Keratinocyte (primary cell): ENCODE measurements around the gene INPP5A. TPM values are rescaled to one million over a fixed set of nuclear protein-coding genes. Genes with fewer than 3 reads are reported as not detected.

Experiments used
- DNase-seq: peaks from one replicate; pipeline ENCODE4 v3.0.0-alpha.2; 2011; ENCODE audit warnings: low read depth, missing footprints, low spot score
- FAIRE-seq: peaks from 2 replicates; lab custom pipeline; 2011; peaks lifted over from hg19 to GRCh38; lab: Jason Lieb, UNC
- H2AFZ ChIP-seq: 2 replicates; pipeline ENCODE4 v1.6.0; 2012; ENCODE audit warnings: low read length, control low read depth, inconsistent platforms; ENCODE audit not compliant: control insufficient read depth
- H3K27ac ChIP-seq: 2 replicates; pipeline ENCODE4 v1.5.1; 2011; ENCODE audit warnings: low read length; ENCODE audit not compliant: control insufficient read depth, insufficient read depth
- H3K27me3 ChIP-seq: 3 replicates; pipeline ENCODE4 v1.6.0; 2011; ENCODE audit warnings: low read length; ENCODE audit not compliant: control insufficient read depth, insufficient read depth; ENCODE audit errors: extremely low read depth
- H3K36me3 ChIP-seq, 2 experiments: 2 replicates in 1 of 2; 3 replicates in 1 of 2; pipeline ENCODE4 v1.5.1; 2011; ENCODE audit warnings: low read length in 2 of 2, mild to moderate bottlenecking in 1 of 2; ENCODE audit not compliant: control insufficient read depth in 2 of 2, insufficient read depth in 2 of 2; ENCODE audit errors: extremely low read depth in 1 of 2
- H3K4me1 ChIP-seq: 3 replicates; pipeline ENCODE4 v1.5.1; 2011; ENCODE audit warnings: low read length; ENCODE audit not compliant: control insufficient read depth, insufficient read depth; ENCODE audit errors: extremely low read depth
- H3K4me2 ChIP-seq: 3 replicates; pipeline ENCODE4 v1.6.0; 2011; ENCODE audit warnings: low read depth, low read length; ENCODE audit not compliant: control insufficient read depth, insufficient read depth; ENCODE audit errors: extremely low read depth
- H3K4me3 ChIP-seq, 3 experiments: fragments of 200-600 bp in 1 of 3; sonication (generic) in 1 of 3; 2 replicates in 2 of 3; 3 replicates in 1 of 3; pipeline ENCODE4 v1.5.1; 2011 to 2016; ENCODE audit warnings: low read length in 3 of 3, mild to moderate bottlenecking in 3 of 3, control low read depth in 2 of 3, inconsistent platforms in 1 of 3, low read depth in 1 of 3, mixed read lengths in 1 of 3, mixed run types in 1 of 3, moderate library complexity in 1 of 3; ENCODE audit not compliant: control insufficient read depth in 2 of 3, insufficient read depth in 2 of 3; ENCODE audit errors: extremely low read depth in 1 of 3
- H3K79me2 ChIP-seq: 2 replicates; pipeline ENCODE4 v1.6.0; 2012; ENCODE audit warnings: low read length; ENCODE audit not compliant: control insufficient read depth, insufficient read depth
- H3K9ac ChIP-seq: 3 replicates; pipeline ENCODE4 v1.6.0; 2011; ENCODE audit warnings: low read length; ENCODE audit not compliant: control insufficient read depth, insufficient read depth; ENCODE audit errors: extremely low read depth
- H3K9me1 ChIP-seq: 3 replicates; pipeline ENCODE4 v1.6.0; 2011; ENCODE audit warnings: low read length; ENCODE audit not compliant: control insufficient read depth, insufficient read depth; ENCODE audit errors: extremely low read depth
- H3K9me3 ChIP-seq: 2 replicates; pipeline ENCODE4 v1.5.1; 2012; ENCODE audit warnings: low read depth, low read length; ENCODE audit not compliant: control insufficient read depth
- H4K20me1 ChIP-seq: 3 replicates; pipeline ENCODE4 v1.6.0; 2011; ENCODE audit warnings: low read length; ENCODE audit not compliant: control insufficient read depth, insufficient read depth; ENCODE audit errors: extremely low read depth
- EZH2 ChIP-seq: IDR thresholded peaks from one replicate; pipeline ENCODE4 v1.6.1; 2012; ENCODE audit warnings: inconsistent platforms, mild to moderate bottlenecking, low read length, moderate library complexity
- dilution Hi-C: fragments of 300-500 bp; cut with MboI; formaldehyde crosslinking; loops from one replicate; pipeline ENCODE4 v1.7.0; 2020; ENCODE audit warnings: low sequenced_read_pairs; ENCODE audit not compliant: extremely low pct_ligation_motif_present
- polyA plus RNA-seq, 5 experiments: library from polyadenylated mRNA; depleted of rRNA in 3 of 5; stranded (reverse) in 3 of 5; stranded (forward) in 1 of 5; unstranded in 1 of 5; fragments of >200 nt; gene quantifications; 1 replicate in 1 of 5; 2 replicates in 3 of 5; 3 replicates in 1 of 5; pipeline versions ENCODE4 v1.2.1 to v1.2.3, GENCODE V29; 2011 to 2012; ENCODE audit warnings: missing spikeins in 2 of 5, low read depth in 1 of 5, low replicate concordance in 1 of 5
- TF ChIP-seq, protein P1 (sequence below), 3 experiments: IDR thresholded peaks in 1 of 3; conservative IDR thresholded peaks in 1 of 3; optimal IDR thresholded peaks in 1 of 3; 2 replicates in 2 of 3; 3 replicates in 1 of 3; pipeline versions ENCODE3 to v1.5.1; 2011; ENCODE audit warnings: low read length in 3 of 3, mild to moderate bottlenecking in 3 of 3, moderate library complexity in 2 of 3, control low read depth in 1 of 3, inconsistent platforms in 1 of 3; ENCODE audit not compliant: insufficient read depth in 2 of 3; ENCODE audit errors: extremely low read depth in 1 of 3

Gene INPP5A
- polyA plus RNA-seq, 1 donor (not counting 4 experiments of a cell fraction or from before 2014, with no cell fraction given): 11.2 TPM

- peaks cover 9% of the 10 kb centered on the region for H4K20me1 ChIP-seq
- dilution Hi-C loops: no loop called here
- H3K9me1 ChIP-seq: no peaks in the 10 kb centered on the region
- TF ChIP-seq, protein P1, sequence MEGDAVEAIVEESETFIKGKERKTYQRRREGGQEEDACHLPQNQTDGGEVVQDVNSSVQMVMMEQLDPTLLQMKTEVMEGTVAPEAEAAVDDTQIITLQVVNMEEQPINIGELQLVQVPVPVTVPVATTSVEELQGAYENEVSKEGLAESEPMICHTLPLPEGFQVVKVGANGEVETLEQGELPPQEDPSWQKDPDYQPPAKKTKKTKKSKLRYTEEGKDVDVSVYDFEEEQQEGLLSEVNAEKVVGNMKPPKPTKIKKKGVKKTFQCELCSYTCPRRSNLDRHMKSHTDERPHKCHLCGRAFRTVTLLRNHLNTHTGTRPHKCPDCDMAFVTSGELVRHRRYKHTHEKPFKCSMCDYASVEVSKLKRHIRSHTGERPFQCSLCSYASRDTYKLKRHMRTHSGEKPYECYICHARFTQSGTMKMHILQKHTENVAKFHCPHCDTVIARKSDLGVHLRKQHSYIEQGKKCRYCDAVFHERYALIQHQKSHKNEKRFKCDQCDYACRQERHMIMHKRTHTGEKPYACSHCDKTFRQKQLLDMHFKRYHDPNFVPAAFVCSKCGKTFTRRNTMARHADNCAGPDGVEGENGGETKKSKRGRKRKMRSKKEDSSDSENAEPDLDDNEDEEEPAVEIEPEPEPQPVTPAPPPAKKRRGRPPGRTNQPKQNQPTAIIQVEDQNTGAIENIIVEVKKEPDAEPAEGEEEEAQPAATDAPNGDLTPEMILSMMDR (optimal IDR thresholded peaks at IDR 0.05 in 1 of 3, IDR thresholded peaks at IDR 0.05 in 1 of 3, conservative IDR thresholded peaks at IDR 0.05 in 1 of 3; ENCODE audit: extremely low read depth in 1 of 3, insufficient read depth in 2 of 3, low read length in 3 of 3): no peak
- TF ChIP-seq EZH2: no peak
- H3K4me1 ChIP-seq: no peaks in the 10 kb centered on the region
- H2AFZ ChIP-seq: no peak overlapping the region
- H3K9me3 ChIP-seq: no peaks in the 10 kb centered on the region
- no peak overlapping the region for H3K4me2 ChIP-seq
- H3K79me2 ChIP-seq: peaks cover 32% of the 10 kb centered on the region
- FAIRE-seq: no peak
- H3K27me3 ChIP-seq: no peaks in the 10 kb centered on the region
- no peak for DNase-seq
- H3K4me3 ChIP-seq: no peak overlapping the region
- no peak overlapping the region for H3K9ac ChIP-seq
- no peaks in the 10 kb centered on the region for H3K36me3 ChIP-seq
- no peak overlapping the region for H3K27ac ChIP-seq
These were observed 20.3 kb downstream of the INPP5A start for GRCh38 chr10:132557696-132558515.

DNA sequence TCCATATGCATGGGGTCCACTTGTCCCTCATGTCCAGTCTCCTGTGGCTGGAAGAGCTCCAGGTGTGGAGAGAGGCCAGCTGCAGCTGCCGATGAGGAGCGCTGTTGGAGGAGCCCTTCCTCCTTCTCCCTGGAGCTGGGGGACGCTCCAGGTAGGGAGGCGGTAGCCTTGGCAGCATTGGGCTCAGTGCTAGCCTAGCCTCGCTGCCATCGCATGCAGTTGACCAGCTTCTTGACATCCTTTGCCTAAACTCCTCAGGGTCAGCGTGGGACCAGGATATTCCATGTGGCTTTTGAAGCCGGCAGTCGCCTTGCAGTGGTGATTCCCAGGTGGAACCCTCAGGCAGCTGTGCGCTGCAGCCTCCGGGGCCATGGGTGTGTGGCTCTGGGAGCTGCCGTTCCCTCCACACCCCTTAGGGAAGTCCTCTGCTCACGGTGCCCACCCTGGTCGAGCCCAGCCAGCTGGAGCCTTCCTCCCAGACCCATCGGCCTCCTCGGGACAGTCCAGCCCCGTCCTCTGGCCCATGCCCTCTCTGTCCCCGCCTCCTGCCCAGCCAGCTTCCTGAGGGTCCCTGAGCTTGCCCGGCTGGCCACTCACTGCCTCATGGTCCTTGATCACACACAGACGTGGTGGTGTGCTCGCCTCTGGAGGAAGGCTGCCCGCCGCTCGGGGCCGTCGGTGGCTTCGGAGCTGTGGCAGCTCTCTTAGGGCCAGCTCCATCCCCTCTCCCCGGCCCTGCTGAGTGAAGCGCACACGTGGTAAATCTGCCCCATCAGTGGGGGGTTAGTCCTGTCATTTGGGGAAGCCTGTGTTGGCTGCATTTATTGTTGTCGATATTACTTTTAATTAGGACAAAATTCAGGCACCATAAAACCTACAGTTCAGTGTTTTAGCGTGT is 21.2 kb downstream of the INPP5A start:
- no peak overlapping the region for H3K4me3 ChIP-seq
- H3K79me2 ChIP-seq: peaks cover 32% of the 10 kb centered on the region
- no peaks in the 10 kb centered on the region for H3K36me3 ChIP-seq
- no peaks in the 10 kb centered on the region for H3K27me3 ChIP-seq
- no peak for TF ChIP-seq EZH2
- TF ChIP-seq, protein P1 (optimal IDR thresholded peaks at IDR 0.05 in 1 of 3, IDR thresholded peaks at IDR 0.05 in 1 of 3, conservative IDR thresholded peaks at IDR 0.05 in 1 of 3; ENCODE audit: extremely low read depth in 1 of 3, insufficient read depth in 2 of 3, low read length in 3 of 3): no peak
- no peak overlapping the region for H3K4me2 ChIP-seq
- H4K20me1 ChIP-seq: peaks cover 12% of the 10 kb centered on the region
- no peak overlapping the region for H3K9ac ChIP-seq
- no peak for DNase-seq
- no peak for FAIRE-seq
- H3K9me3 ChIP-seq: no peaks in the 10 kb centered on the region
- H3K9me1 ChIP-seq: no peaks in the 10 kb centered on the region
- H2AFZ ChIP-seq: no peak overlapping the region
- no peaks in the 10 kb centered on the region for H3K4me1 ChIP-seq
- dilution Hi-C loops: no loop called here
- H3K27ac ChIP-seq: no peak overlapping the region
